ENCODE data around the gene C1QTNF6. TPM values are rescaled to one million over a fixed set of nuclear protein-coding genes. Genes with fewer than 3 reads are reported as not detected.

Gene C1QTNF6
- total RNA-seq, 1 experiment from 2014 or later = 15.2 TPM

- no peak overlapping the region for H3K4me3 ChIP-seq (replicated peaks in 1 of 2; ENCODE audit: low read depth in 1 of 2, low read length in 2 of 2)
- H3K9me2 ChIP-seq (ENCODE audit: insufficient read depth) = no peaks in the 10 kb centered on the region
- H3K4me2 ChIP-seq (ENCODE audit: low read length) = peak overlapping the region; percentile 88
- H3K36me3 ChIP-seq (ENCODE audit: control insufficient read depth in 1 of 2, insufficient read depth in 2 of 2, low read length in 2 of 2) = no peaks in the 10 kb centered on the region; a peak in 1 of 4 replicates
- no peak overlapping the region for H2AFZ ChIP-seq (ENCODE audit: low read depth, low read length, poor library complexity, severe bottlenecking)
- H3K27ac ChIP-seq (ENCODE audit: low read depth, low read length) = peak overlapping the region; percentile 22; the same call in 1 of the 2 replicates
- no TSS peak for BruUV-seq (replicated peaks)
- H3K9me3 ChIP-seq (ENCODE audit: control insufficient read depth in 1 of 2, insufficient read depth in 1 of 2, low read depth in 1 of 2, low read length in 2 of 2) = no peaks in the 10 kb centered on the region
- intact Hi-C loops (cut with micrococcal nuclease) = no loop called here
- peak overlapping the region; percentile 22 for H3K9ac ChIP-seq (ENCODE audit: low read length)
- RAD21 ChIA-PET (ENCODE audit: low non-redundant PET in 1 of 2, low total read pairs in 2 of 2, uncharacterized antibody in 2 of 2, unreplicated experiment in 2 of 2) = no interaction called here
- H4K20me1 ChIP-seq (ENCODE audit: insufficient read depth) = no peaks in the 10 kb centered on the region
- CTCF ChIA-PET = interaction anchor here (0.9 to 2.1 kb wide), 2 partner anchors 30 kb away, joined by 3 to 19 read pairs; no protein-coding TSS in a partner anchor
- no peaks in the 10 kb centered on the region for H3K79me2 ChIP-seq (ENCODE audit: insufficient read depth, low read length)
- POLR2A ChIA-PET = no interaction called here
- TF ChIP-seq SIN3A (IDR thresholded peaks at IDR 0.05; ENCODE audit: low read depth) (no peak), JUND (IDR thresholded peaks at IDR 0.05) (no peak), FOSL1 (IDR thresholded peaks at IDR 0.05; ENCODE audit: low read depth) (no peak), ZBTB33 (IDR thresholded peaks at IDR 0.05; ENCODE audit: extremely low read depth, insufficient replicate concordance, low read length) (no peak), CBX3 (IDR thresholded peaks at IDR 0.05; ENCODE audit: low read depth) (no peak), TCF7L2 (IDR thresholded peaks at IDR 0.05; ENCODE audit: borderline replicate concordance, extremely low read depth, insufficient read depth, insufficient read length) (no peak), REST (IDR thresholded peaks at IDR 0.05; ENCODE audit: low read depth) (no peak), ZFX (IDR thresholded peaks at IDR 0.05) (no peak), EZH2phosphoT487 (IDR thresholded peaks at IDR 0.05; ENCODE audit: borderline replicate concordance) (no peak), POLR2AphosphoS5 (IDR thresholded peaks at IDR 0.05; ENCODE audit: low read depth, low read length) (no peak), CTCF (IDR thresholded peaks at IDR 0.05 in 2 of 3, conservative IDR thresholded peaks at IDR 0.05 in 1 of 3; ENCODE audit: borderline replicate concordance in 1 of 3, insufficient read depth in 1 of 3, low read depth in 2 of 3, low read length in 2 of 3) (no peak), POLR2A (IDR thresholded peaks at IDR 0.05; ENCODE audit: borderline replicate concordance, extremely low read depth, insufficient read depth, insufficient read length) (no peak), ATF3 (IDR thresholded peaks at IDR 0.05) (no peak), CEBPB (IDR thresholded peaks at IDR 0.05; ENCODE audit: low read depth) (no peak), SP1 (IDR thresholded peaks at IDR 0.05; ENCODE audit: low read depth) (no peak), EGR1 (IDR thresholded peaks at IDR 0.05; ENCODE audit: low read depth) (no peak), MAX (IDR thresholded peaks at IDR 0.05) (no peak), ELF1 (IDR thresholded peaks at IDR 0.05; ENCODE audit: borderline replicate concordance, low read depth) (no peak), YY1 (IDR thresholded peaks at IDR 0.05; ENCODE audit: extremely low read depth, insufficient replicate concordance, low read depth, low read length) (no peak)
- H3K4me1 ChIP-seq (ENCODE audit: control insufficient read depth in 1 of 2, insufficient read depth in 2 of 2, low read length in 2 of 2) = peaks cover 24 to 41% of the 10 kb centered on the region in 2 experiments
- H3K27me3 ChIP-seq (ENCODE audit: insufficient read depth, low read length) = no peaks in the 10 kb centered on the region
- no peak for DNase-seq (ENCODE audit: low read depth, low spot score)
- ATAC-seq = no peak
These were observed 42.8 kb upstream of the C1QTNF6 start for GRCh38 chr22:37230673-37231405.

Measured in HCT116 (cell line).